Measurements from ENCODE around the gene PTPN7.

The PTPN7 gene

DNA sequence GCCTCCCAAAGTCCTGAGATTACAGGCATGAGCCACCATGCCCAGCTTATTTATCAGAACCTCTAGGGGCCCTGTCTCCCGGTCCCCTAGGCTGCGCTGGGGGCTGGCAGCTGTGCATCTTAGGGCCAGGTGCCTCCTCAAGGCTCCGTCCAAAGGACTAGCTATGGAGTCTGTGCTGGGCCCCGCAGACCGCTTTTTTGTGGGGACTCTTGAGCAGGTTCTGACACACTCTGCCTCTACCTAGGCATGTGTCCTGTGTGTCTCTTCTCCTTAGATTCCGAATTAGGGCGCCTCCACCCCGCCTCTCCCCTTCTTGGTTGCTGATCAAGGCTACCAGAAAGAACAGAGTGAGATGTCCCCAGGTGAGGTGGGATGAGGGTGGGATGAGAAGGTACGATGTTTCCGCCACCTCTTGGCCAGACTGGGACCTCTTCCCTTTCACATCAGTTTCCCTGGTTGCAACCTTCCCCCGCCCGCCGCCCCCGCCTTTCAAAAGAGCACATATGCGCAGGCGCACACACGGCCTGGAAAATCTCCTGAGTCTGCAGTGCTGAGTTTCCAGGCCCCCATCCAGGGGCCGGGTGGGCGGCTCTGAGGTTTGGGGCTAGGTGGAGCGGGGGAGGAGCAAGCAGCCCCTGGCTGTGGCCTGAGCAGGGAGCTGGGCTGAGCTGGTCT, 5.0 kb upstream of the PTPN7 start:
- DNase-seq, result no peak

DNA sequence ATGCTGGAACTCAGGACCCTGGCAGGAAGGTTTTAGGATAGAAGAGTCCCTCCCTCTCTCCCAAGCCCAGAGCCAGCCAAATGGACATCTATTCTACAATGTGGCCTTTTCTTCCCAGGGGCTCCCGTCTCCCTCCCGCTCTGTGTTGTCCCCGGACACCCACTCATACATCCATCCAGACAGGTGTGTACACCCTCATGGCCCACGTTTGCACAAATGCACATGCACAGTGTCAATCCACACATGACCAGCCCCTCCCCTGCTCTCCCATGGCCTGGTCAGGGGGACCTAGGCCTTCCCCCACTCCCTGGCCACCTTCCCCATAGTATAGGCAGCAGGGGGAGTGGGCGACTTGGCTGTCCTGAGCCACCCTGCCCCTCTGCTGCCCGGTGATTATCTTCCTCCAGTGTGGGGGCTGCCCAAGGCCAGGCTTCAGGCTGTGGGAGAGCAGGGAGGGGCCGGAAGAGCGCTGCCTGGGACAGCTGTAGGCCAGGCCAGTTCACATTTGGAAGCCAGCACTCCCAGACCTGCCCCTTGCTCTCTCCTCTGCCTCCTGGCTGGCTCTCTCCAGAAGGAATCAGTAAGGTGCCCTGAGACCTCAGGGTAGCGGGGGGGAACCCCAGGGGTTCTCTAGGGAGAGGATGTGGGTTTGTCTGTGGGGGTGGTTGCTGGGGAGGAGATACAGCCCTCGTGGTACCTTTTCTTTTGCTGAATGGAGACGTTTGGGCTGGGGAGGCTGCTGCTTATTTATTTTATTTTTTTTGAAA, 4.1 kb upstream of the PTPN7 start:
- no peak for DNase-seq

DNA sequence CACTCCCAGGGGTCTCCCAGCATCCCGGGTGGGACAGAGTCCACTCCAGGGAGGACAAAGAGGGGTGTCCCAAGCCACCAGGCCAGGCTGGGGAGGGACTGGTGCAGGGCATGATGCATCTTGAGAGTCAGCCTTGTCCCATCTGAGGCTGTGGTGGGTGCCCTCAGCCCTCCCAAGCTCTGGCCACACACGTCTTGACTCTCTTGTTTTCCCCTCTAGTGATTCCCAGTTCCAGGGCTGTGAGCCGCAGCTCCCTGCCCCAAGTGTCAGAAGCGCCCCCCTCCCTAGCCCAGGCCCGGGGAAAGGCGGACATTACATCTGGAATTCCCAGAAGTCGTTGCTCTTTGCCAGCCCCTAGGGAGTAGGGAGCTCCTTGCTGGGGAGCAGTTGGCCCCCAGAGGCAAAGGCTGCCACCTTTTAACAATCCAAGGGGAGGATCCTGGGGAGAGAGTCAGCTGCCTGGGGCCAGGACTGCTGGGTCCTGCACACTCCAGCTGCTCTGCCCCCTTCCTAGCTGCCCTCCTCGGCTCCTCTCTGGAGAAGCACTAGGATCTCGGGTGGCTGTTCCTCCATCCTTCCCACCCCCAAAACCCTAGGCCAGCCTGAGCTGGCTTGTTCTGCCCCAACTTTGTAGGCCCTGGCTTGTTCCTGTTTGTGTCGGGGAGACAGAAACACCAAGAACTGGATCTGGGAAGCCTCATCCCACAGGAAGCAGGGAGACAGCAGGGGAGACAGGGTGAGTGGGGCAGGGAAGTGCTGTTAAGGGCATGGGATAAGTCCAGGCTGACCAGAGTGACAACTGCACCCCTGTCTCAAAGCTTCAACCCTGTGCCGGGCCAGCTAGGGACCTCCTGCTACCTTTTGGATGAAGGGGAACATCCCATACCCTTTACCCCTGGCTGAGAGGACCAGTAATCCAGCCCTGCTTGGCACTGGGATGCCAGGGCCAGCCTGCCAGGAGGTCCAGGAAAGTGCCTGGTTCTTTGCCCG, 3.2 kb upstream of the PTPN7 start:
- DNase-seq, result no peak

DNA sequence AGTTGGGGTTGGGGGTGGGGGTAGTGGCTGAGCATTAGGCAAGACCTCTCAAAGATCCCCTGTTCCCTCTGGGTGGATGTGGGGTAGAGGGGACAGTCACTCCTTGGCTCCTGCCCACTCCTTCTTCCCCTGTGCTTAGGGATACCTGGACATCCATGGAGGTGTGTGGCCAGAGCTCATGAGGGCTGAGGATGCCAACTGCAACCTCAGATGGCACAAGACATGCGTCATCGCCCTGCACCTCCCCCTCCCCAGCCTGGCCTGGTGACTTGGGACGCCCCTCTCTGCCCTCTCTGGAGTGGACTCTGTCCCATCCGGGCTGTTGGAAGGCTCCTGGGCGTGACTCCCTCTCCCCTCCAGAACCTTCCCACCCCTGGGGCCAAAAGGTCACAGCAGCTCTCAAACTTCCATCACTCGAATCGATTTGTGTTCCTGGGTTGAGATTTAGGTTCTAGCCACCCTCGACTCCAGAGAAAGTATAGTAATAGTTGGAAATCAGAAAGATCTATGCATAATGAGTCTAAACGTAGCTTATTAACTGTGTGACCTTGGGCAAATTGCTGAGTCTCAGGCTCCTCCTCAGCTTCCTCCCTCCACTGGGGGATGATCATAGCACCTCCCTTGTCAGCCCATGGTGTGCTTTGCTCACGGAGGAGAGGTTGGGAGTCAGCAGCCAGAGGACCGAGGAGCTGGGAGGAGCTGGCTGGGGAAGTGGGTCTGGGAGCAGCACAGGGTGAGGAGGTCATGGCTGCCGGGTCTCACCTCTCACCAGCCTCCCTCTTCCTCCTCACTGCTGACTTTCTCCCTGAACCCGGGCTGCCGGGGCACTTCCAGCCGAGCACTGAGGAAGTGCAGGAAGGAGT, 2.2 kb upstream of the PTPN7 start:
- no peak for DNase-seq

GRCh38 chr1:202162047-202162417, 1.6 kb upstream of the PTPN7 start:
- DNase-seq, result no peak

GRCh38 chr1:202161151-202162046, 997 bp upstream of the PTPN7 start:
- no peak for DNase-seq

- DNase-seq, result no peak
Measured at GRCh38 chr1:202159534-202160371, 649 bp downstream of the PTPN7 start.

DNA sequence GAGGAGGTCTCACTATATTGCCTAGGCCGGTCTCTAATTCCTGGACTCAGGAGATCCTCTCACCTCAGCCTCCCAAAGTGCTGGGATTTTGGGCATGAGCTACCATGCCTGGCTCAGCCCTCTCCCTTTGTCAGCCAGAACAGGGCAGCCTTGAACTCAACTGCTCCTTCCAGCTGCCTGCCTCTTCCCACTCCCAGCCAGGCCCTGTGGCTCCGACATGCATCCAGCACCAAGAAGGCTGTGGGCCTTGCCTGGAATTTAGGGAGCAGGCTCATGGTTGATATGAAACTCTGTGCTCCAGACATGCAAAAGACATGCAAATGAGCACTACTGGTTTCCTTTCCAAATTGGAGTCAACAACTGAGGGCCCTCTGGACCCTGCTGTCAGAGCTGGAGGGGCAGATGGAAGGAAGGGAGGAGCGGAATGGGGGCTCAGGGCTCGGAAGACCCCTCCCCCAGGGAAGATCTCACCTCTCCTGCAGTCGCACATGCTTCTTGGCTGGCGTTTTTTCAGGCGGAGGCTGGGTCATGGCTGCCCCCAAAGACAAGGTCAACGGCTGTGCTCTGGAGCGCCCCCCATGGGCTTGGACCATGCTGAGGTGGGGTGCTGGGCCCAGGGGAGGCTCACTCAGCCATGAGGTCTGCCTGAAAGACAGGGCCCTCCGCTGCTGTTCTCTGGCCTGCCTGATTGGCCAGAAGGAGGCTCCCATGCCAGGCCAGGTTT, 1.4 kb downstream of the PTPN7 start:
- DNase-seq, result no peak

DNA sequence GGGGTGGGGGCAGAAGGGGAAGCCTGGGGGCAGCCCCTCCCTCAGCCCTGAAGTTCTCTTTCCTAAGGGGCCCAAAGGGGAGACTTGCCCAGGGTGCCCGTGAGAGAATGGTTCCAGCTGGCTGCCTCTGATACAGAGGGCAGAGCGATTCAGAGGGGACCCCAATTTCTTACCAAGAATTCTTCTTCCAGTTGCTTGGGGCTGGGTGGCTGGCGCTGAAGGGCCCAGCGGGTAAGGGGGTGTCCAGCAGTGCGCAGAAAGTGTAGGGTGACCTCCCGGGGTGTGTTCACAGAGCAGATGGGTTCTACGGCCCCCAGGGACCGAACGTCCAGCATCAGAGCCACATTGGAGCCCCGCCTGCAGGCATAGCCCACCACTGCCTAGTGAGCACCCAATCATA, 2.5 kb downstream of the PTPN7 start:
- no peak for DNase-seq

GRCh38 chr1:202156590-202156989, 3.8 kb downstream of the PTPN7 start:
- no peak for DNase-seq

GRCh38 chr1:202155478-202156021, 4.9 kb downstream of the PTPN7 start:
- no peak for DNase-seq

DNA sequence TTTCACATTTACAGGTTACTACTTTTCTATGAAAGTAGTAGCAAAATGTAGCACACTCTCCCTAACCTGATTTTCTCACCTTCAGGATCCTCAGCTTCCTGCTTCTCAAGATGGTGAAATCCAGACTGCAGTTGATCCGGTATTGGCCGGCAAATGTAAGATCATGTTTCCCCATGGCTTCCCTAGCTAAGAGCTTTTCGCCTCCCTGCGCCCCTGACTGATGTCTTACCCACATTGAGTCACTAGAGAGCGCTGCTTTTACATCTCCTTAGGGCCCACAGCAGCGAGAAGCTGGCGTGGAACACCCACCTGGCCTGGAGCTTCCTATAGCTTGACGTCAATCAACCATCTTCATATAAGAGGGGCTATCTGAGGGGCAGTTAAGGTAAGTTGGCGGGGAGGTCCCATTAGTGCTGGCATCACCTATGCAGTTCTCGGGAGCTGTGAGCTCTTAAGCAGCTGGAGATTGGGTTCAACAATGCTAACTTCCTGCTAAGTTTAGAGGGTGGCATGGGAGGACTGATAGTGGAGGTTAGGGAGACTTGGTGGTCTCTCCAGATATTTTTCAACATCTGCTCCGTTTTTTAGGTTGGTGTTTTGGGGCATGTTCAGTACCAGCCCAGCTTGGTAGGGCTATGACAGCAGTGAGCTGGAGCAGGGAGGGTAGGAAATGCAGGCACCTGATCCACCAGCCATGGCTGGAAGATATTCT, 5.5 kb downstream of the PTPN7 start:
- no peak for DNase-seq

DNA sequence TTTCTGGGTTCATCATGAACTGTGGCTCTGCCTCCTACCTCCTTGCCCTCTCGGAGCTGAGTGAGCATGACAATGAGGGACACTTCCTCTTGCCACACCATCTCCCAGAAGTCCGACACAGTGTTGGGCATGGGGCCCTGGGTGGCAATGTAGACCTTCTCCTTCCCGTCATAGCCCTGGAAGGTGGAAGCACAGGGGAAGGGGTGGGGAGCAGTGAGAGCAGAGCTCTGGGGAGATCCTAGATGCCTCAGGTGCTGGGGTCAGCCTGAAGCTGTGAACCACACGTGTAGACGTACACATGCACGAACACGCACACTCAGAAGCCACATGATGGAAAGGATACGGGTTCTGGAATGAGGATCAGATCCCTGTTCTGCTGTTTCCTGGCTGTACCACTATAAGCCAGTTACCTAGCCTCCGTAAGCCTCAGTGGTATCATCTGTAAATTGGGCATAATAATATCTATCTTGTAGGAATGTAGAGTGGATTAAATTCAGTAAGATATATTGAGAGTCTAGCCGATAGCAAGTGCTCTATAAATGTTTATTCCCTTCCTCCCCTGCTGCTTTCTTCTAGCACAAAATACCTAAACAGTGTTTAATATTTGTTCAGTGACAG, 6.1 kb downstream of the PTPN7 start:
- no peak for DNase-seq

DNA sequence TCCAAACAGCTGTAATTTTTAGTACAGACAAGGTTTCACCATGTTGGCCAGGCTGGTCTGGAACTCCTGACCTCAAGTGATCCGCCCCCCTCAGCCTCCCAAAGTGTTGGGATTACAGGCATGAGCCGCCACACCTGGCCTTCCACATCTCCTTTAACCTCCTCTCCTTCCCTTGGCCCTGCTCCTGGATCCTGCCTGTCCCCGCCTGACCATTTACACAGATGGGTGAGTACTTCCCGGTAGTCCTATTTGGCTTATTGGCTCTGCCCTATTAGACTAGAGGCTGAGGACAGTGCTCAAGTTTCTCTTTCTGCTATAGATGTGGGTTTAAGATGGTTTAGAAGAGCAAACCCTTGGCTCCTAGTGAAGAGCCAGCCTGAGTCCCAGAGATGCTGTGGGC, 7.1 kb downstream of the PTPN7 start:
- DNase-seq, result no peak

GRCh38 chr1:202152399-202152798, 8.0 kb downstream of the PTPN7 start:
- DNase-seq, result no peak

GRCh38 chr1:202151045-202151444, 9.4 kb downstream of the PTPN7 start:
- no peak for DNase-seq

DNA sequence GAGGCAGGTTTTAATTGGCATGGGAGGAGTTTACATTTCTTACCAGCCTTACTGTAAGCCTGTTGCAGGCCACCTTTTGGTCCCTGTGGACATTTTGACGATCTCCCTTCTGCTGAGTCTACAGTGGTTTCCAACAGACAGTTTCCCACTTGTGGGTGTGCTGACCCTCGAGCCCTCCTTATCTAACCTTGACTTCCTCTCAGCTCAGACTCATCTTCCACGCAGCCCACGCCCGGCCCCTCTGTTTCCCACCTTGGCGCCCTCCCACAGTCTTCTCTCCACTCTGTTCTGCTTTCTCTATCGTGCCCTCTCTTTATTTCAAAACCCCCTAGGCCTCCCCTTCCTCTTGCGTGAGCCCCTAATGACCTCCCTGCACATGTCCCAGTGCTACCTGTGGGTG, 9.8 kb downstream of the PTPN7 start:
- DNase-seq, result no peak

DNA sequence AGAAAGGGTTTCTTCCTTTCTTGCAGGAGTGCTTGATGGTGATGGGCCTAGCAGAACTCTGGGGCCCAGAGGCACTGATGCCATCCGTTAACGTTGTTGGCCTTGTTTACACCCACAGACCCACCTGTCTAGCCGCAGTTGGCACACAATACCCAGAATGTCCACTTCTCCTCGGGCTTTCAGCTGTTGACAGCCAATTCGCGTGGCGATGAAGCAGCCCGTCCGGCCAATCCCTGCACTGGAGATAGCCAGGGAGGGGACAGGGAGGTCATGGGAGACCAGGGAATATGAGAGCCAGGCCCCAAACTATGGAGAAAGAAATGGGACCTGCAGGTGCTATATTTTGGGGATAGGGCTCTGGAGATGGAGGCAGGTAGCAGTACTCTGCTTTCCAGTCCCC, 10.2 kb downstream of the PTPN7 start:
- no peak for DNase-seq
